ENCODE results near the gene TCEANC2.
"Not testable (repeated sequence)": the region's sequence is repeated elsewhere in the genome, so short reads cannot be mapped to it uniquely, and the experiment has no call there.

TCEANC2 gene

DNA sequence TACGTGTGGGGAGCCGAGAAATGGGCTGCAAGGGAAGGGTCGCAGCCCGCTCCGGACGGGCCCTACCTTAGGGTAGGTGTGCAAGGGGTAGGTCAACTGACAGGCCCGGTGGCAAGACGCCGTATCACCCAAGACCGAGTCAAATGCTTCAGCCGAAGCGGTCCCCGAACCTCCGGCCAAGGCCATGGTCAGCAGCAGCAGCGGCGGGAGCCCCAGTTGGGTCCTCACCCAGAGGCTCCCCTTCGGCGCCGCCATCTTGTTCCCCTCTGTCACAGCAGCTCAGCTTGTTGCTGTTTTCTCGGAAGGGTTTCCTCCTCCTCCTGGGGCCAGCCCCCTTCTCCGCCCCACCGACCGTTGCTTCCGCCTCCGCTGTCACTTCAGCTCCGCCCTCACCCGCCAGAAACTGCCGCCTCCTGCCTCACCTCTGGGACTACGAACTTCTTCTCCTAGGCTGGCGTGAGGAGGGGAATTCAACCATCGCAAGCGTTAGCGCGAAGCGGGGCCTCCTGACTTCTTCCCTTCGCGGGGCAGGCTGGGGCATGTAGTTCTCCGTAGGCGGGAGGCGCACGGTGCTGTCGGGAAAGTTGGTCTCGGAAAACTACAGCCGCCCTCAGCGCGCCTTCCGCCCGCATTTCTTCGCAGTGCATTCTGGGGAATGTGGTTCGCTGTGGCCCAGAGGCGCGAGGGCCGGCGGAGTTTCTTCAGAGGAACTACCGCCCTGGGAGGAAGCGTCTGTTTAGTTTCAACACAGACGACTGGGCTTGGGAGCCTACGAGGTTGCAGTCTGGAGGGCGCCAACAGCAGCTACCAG is at the start of gene TCEANC2, which contains the start of gene TMEM59:
TSS of gene TCEANC2 (plus strand) at position 675 of the 811 bp plus-strand sequence. CDS start 815 bp downstream, outside the sequence.
TSS of gene TMEM59 (minus strand) at position 271 of the 811 bp plus-strand sequence. CDS start at position 255, 16 bp downstream.
- peak; percentile 95 for DNase-seq

- DNase-seq = not testable (repeated sequence)
Observed at GRCh38 chr1:54003750-54004480, 49.5 kb upstream of the TCEANC2 start.

GRCh38 chr1:54004481-54005049 is 48.8 kb upstream of the TCEANC2 start:
- no peak for DNase-seq

GRCh38 chr1:54006508-54006907 is 46.9 kb upstream of the TCEANC2 start:
- DNase-seq = no peak

DNA sequence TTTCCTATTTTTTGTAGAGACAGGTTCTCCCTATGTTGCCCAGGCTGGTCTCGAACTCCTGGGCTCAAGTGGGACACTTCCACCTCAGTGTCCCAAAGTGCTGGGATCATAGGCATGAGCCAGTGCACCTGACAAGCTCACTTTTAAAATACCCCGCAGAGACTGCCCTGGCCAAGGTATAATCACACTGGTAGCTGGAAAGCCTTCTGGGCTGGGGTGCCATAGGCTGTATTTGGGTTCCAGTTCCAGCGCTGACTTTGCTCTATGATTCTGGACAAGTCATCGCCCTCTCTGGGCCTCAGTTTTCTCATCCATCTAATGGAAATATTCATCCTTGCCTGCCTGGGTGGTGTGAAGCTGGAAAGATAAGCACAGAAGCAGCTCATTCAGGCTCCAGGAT is 45.8 kb upstream of the TCEANC2 start:
- DNase-seq = no peak

GRCh38 chr1:54008876-54009275 is 44.5 kb upstream of the TCEANC2 start:
- no peak for DNase-seq

DNA sequence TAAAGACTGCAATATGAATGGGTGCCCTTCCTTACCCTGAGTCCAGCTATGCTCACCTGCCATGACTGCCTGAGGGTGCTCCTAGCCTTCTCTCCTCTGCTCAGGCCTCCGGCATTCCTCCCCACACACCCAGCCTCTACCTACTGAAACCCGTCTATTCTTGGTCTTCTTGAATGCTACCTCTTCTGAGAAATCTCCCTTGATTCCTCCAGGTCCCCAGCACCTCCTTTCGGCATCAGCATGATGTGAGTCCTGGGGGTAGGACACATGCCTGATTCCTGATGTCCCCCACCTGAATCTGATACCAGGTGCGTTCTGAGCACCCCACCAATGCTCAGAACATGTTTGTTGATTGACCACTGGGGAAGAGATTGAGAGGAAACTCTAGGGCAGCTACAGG is 44.0 kb upstream of the TCEANC2 start:
- no peak for DNase-seq

GRCh38 chr1:54010415-54011117 is 42.8 kb upstream of the TCEANC2 start:
- no peak for DNase-seq

DNA sequence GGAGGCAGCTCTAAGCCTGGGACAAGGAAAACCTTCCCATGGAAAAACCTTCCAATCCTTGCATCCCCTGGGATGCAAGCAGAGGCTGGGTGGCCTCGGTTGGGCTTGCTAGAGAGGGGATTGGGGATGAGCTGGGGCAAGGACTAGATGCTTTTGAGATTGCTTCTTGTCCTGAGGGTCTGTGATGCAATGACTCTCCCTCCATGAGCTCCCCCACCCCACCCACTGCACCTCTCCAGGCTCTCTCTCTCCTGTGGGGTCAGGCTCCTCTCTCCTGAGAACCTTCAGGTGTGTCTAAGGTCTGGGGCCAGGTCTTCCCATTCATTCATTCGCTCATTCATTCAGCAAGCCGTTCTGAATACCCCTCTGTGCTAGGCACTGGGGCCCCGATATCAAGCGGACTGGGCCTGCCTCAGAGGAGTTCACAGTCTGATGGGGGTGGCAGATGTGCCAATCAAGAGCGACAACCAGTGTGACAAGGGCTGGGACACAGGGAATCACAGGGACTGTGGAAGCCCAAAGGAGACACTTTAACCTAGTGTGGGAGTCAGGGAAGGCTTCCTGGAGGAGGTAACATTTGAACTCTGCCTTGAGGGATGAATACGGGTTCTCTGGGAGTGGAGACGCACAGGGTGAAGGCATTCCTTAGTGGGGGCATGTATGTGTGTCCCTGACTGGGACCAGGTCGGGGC is 41.9 kb upstream of the TCEANC2 start:
- DNase-seq = no peak

- DNase-seq = no peak
Observed at GRCh38 chr1:54012008-54012325, 41.4 kb upstream of the TCEANC2 start.

DNA sequence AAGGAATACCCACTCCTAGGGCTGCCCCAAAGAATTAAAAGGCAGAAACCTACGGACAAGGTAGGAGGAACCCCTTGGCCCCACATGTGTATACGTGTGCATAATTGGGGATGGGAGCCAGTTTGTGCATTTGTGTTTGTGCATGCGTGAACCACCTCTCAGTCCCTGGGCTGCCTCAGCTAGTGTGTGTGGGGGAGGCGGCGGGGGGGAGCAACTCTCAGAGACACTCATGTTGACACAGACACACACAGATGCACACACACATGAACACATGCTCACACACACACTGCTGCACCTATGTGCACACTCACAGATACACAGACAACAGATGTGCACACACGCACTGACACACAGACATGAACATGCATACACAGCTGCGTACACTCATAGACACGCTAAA is 40.5 kb upstream of the TCEANC2 start:
- DNase-seq = no peak

DNA sequence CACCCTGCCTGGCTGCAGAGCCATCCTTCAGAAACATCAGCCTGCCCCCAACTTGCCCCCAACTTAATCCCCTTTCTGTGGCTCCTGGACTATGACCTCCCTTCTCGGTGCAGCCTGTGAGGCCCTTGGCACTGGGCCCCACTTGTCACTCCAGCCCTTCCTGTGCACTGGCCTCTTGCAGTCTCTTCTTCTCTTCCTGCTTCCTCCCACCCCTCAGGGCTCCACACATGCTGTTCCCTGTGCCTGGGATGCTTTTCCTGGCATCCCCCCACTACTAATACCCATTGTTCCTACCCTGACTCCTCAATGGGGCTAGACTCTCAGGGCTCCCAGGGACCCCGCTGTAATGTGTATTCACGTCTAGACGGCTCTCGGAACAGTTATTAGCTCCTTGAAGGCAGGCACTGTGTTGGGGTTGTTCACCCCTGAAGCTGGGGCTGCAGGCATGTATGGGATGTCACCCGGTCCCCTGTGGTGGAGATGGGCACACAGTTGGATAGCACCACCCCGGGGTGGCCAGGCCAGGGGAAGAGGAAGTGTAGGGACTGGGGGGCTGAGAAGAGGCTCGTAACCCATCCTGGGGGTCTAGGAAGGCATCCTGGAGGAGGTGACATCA is 39.9 kb upstream of the TCEANC2 start:
- no peak for DNase-seq

DNA sequence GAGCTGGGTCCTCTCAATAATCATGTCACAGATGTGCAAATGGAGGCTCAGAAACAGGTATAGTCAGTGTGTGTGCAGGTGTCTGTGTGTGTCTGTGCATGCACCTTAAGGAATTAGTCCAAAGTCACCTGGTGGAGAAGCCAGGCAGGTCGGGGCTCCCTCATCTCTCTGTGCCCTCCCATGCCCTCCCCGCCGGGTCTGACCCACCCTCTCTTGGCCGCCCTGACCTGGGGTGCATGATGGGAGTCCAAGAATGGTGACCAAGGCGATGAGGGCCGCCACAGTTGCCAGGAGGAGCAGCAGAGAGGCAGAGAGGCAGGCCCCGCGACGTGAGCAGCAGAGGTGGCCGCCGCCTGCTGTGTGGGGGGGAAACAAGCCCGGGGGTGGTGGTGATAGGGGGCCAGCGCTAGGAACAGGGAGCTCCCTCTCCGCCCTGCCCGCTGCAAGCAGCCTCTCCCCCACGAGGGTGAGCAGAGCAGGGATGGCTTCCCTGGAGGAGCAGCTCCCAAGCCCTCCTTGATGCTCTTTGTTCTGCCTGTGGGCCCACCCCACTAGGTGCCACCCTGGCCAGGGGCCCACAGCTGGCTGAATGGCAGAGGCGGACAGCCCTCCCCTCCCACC is 39.3 kb upstream of the TCEANC2 start:
- DNase-seq = no peak

GRCh38 chr1:54016343-54017282 is 36.8 kb upstream of the TCEANC2 start:
- no peak for DNase-seq

DNA sequence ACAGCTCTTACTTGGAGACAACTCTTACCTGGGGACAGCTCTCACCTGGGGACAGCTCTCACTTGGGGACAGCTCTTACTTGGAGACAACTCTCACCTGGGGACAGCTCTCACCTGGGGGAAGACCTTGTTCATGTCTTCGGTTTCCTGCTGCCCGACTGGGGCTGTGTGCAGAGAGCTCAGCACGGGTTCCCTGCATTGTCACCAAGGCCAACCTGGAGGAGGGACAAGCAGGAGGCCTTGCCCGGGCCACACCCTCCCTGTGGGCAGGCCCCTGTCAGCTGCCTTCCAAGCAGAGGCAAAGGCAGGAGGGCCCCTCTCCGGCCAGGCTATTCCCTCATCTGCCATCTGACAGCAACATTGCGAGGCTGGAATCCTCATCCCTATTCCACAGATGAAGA is 35.4 kb upstream of the TCEANC2 start, which contains the start of gene LDLRAD1:
TSS of gene LDLRAD1 (minus strand) at position 208 of the 400 bp plus-strand sequence. CDS start at position 134, 74 bp downstream.
- no peak for DNase-seq

GRCh38 chr1:54018635-54019034 is 34.8 kb upstream of the TCEANC2 start:
- no peak for DNase-seq

DNA sequence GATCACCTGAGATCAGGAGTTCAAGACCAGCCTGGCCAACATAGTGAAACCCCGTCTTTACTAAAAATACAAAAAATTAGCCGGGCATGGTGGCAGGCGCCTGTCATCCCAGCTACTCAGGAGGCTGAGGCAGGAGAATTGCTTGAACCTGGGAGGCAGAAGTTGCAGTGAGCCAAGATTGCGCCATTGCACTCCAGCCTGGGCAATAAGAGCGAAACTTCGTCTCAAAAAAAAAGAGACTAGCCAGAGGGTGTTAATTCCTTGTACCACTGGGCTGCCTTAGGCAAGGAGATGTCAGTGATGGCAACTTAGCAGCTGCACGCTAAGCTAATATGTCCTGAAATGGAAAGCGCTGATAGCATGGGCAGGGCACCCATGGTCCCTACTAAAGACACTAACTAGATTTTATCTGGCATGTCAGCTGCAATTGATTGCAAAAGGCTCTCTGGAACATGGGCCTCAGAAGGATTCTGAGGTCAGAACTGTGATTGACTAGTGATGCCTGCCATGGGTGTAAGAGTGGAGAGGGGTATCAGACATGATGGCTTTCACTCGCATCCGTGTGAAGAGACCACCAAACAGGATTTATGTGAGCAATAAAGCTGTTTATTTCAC is 33.7 kb upstream of the TCEANC2 start:
- DNase-seq = not testable (repeated sequence)

DNA sequence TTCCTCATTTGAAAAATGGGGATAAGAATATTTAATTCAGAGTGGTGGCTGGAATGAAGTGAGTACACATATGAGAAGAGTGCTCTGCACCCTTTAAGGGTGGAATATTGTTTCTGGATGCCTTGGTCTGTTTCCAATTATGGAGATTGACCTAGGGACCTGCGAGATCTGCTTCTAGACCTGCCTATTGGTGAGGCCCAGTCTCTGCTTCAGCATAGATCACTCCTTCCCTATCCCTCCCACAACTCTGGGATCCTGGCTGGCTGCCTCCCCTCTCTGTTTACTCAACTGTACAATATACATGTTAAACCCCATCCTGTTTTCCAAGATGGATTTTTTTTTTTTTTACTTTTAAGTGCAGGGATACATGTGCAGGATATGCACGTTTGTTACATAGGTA is 29.1 kb upstream of the TCEANC2 start:
- DNase-seq = no peak

DNA sequence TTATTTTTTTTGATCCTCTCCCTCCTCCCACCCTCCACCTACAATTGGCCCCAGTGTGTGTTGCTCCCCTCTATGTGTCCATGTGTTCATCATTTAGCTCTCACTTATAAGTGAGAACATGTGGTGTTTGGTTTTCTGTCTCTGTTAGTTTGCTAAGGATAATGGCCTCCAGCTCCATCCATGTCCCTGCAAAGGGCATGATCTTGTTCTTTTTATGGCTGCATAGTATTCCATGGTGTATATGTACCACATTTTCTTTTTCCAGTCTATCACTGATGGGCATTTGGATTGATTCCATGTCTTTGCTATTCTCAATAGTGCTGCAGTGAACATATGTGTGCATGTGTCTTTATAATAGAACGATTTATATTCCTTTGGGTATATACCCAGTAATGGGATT is 28.6 kb upstream of the TCEANC2 start:
- not testable (repeated sequence) for DNase-seq

GRCh38 chr1:54027848-54028247 is 25.6 kb upstream of the TCEANC2 start:
- no peak for DNase-seq

All from activated CD8-positive, alpha-beta memory T cell treated with anti-CD3 and anti-CD28 coated beads, Interleukin-2, amount 50 U/mL, for 4 hours (primary cell).